Lung microvascular endothelial cell (primary cell): ENCODE results near the gene PACSIN2. TPM values are rescaled to one million over a fixed set of nuclear protein-coding genes. Genes with fewer than 3 reads are reported as not detected.
A peak's percentile ranks its signal among the peaks of the same experiment; 100 is the strongest.

Source experiments
- DNase-seq, 2 donors: peaks; one replicate each; pipeline versions ENCODE4 v3.0.0 to v3.0.0-alpha.2; 2010; ENCODE audit warnings: low read depth in 2 of 2
- total RNA-seq: library from RNA; depleted of rRNA; stranded (reverse); fragments of >200 nt; gene quantifications from 2 replicates; pipeline ENCODE4 v1.2.1, GENCODE V29; 2014

PACSIN2 gene
- total RNA-seq, 1 donor from 2014 or later = 88.9 TPM

- DNase-seq = peak in 1 of 2 donors; percentile 42
Observed at GRCh38 chr22:42906605-42907348, 108.2 kb downstream of the PACSIN2 start.

DNA sequence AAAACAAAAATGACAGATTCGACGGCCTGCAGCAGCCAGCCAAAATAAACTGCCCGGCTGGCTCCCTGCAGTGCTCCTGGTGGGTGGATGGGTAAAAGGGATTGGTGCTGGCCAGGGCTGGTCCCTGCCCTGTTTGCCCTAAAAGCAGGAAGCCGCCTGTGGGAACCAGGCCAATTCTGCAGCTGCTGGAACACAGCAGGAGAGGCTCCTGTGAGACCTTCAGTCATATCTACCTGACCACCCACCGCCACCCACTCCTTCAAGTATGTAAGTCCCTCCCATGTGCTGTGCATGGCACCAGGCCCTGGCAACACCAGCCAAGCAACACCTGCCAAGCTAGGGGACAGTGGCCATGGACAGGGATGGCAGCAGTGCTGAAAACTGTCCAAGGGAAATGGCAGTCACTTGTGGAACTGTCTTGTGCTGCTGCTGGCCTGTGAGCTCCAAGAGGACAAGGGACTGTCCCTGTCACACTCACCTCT lies 109.2 kb downstream of the PACSIN2 start:
- DNase-seq = peak; percentile 18 to 85

DNA sequence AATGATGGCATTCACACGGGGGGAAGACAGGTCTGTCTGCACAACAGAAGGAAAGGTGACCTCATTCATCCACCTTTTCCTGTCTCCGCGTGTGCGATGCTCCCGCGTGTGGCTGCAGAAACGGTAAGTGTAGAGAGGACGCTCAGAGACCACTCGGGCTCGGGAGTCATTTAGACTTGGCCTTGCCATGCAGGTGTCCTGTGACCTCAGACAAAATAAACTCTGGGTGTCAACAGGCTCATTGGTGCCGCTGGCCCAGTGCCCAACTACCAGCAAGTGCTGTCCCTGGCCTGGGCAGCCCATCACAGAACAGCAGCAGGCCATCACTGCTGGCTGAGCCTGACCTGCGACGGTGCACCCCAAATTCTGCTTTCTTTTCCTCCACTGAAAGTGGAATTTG lies 109.7 kb downstream of the PACSIN2 start:
- DNase-seq = peak; percentile 41 to 86

GRCh38 chr22:42904050-42904449 lies 110.9 kb downstream of the PACSIN2 start:
- DNase-seq = no peak

- DNase-seq = peak in 1 of 2 donors; percentile 43
Observed at GRCh38 chr22:42902875-42903510, 112.0 kb downstream of the PACSIN2 start.

- no peak for DNase-seq
Observed at GRCh38 chr22:42901790-42902508, 113.0 kb downstream of the PACSIN2 start.

DNA sequence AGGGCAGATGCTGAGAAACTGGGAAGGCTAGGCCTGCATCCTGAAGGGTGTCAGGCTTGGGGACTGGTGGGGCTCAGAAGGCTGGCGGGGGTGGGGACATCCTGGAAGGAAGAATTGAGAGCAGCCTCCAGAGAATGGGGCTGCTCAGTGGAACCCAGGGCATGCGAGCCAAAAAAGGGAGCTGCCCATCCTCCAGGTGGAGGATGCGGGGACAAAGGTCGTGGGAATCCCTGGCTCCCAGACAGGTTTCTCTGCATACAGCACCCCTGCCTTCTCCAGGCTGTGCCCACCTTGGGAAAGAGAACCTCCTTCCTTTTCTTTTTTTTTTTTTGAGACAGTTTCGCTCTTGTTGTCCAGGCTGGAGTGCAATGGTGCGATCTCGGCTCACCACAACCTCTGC lies 117.0 kb downstream of the PACSIN2 start:
- DNase-seq = no peak

DNA sequence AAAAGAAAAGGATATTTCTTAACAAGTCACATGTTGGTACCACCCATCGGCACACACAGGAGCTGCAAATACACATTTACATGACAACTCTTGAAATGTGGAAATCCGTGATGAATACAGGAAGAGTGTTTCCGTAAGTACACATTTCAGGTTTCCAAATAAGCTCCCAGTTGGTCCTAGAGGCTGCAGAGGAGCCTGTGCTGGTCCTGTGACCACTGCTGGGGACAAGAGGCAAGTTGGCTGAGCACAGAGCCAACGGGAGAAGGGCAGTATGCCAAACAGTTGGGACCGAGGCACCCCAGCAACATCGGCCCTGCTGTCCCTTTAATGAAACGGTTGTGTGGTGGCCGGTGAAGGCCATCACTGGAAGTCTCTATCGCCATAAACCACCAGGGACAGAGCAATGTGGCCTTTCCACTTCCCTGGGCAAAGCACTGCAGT lies 119.4 kb downstream of the PACSIN2 start:
- peak in 1 of 2 donors; percentile 71 for DNase-seq

DNA sequence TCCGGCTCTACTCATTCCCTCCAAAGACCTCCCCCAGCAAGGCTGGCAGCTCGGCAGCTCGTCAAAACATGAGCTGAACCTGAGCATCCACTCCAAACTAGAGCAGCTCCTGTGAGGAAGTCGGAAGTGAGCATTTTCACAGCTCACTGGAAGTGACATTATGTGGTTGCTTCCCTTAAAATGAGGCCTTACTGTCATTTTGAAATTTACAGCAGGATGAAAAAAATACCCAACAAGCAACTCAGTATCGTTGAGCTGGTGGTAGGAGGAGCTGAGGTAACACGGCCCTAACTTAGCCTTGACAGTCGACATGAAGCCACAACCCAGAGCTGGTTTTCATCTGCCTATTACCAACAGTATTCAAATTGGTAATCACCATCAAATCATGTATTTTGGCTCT lies 119.9 kb downstream of the PACSIN2 start:
- peak in 1 of 2 donors; percentile 41 for DNase-seq

- no peak for DNase-seq
Observed at GRCh38 chr22:42893371-42894150, 121.4 kb downstream of the PACSIN2 start.

GRCh38 chr22:42892571-42893316 lies 122.2 kb downstream of the PACSIN2 start:
- DNase-seq = peak in 1 of 2 donors; percentile 10

- DNase-seq = peak in 1 of 2 donors; percentile 27
Observed at GRCh38 chr22:42892156-42892555, 122.8 kb downstream of the PACSIN2 start.

DNA sequence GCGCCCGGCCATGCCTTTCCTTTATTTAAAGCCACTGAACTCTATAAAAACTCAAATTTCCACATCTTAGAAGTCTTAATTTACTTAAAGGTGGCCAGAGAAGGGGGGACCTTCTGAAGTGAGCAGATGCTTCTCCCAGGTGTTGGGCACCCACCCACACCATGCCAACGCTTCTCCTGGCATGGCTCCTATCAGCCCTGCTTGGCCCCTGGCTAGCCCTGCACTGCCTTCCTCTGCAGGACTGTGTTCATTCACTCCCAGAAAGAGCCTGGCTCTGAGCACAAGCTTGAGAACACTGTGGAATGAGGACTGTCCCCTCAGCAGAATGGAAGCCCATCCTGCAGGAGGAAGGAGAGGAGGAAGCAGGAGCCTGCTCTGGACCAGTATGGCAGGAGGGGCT lies 123.3 kb downstream of the PACSIN2 start:
- no peak for DNase-seq

GRCh38 chr22:42891008-42891407 lies 123.9 kb downstream of the PACSIN2 start:
- no peak for DNase-seq

DNA sequence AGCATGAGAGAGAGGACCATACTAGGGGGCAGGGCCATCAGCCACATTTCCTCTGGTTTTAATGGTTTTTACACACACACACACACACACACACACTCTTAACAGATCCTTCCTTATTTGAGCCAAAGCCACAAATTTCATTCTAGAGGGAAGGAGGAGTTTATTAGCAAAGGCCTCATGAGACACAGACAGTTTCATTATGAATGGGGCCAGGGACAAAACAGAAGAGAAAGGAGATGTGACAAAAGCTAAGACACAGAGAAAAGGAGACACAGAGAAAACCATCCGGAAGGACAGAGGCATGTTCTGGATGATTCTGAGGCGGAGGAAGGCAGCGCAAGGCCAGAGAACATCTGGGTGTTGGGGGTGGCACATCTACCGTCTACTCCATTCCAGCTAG lies 125.6 kb downstream of the PACSIN2 start:
- no peak for DNase-seq

DNA sequence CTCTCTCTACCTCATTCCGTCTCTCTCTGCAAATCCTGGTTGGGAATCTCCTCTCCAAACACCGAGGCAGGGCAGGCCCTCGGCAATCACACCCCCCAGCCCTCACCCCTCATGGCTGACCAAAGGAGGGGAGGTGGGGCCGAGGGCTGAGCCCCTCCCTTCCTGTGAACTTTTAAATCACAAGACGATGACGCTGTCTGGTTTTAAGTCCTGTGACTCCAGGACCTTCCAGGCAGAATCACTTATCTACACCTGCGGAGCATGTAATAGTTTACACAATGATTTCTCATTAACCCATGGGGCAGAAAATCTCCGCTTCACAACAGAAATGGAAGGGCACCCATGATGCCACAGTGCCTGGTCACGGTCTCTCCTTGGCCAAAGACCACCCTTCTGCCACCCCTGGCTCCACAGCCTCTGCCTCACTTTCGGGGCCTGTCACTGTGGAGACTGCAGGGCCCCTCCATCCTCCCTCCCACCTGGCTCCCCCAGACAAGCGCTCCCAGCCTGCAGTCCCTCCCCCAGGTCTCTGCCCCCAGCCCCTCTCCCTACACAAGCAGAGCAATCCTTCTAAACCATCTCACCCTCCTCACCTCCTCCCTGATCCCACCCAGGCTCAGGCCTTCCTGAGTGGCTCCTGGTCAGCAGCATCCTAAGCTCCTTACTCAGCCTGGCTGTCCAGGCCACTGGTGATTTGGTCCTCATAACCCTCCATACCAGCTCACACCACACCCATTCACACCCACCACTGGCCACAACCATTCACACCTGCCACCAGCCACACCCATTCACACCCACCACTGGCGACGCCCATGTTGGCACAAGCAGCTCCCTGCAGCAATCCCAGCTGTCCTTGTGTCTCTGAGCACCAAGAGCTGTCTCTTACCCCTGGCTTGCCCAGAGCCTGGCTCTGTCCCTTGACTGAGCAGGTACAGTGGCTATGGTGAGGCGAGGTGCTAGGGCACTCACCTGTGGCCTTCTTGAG lies 127.1 kb downstream of the PACSIN2 start:
- no peak for DNase-seq

GRCh38 chr22:42887120-42887519 lies 127.8 kb downstream of the PACSIN2 start:
- no peak for DNase-seq

- DNase-seq = no peak
Observed at GRCh38 chr22:42885446-42885845, 129.5 kb downstream of the PACSIN2 start.

DNA sequence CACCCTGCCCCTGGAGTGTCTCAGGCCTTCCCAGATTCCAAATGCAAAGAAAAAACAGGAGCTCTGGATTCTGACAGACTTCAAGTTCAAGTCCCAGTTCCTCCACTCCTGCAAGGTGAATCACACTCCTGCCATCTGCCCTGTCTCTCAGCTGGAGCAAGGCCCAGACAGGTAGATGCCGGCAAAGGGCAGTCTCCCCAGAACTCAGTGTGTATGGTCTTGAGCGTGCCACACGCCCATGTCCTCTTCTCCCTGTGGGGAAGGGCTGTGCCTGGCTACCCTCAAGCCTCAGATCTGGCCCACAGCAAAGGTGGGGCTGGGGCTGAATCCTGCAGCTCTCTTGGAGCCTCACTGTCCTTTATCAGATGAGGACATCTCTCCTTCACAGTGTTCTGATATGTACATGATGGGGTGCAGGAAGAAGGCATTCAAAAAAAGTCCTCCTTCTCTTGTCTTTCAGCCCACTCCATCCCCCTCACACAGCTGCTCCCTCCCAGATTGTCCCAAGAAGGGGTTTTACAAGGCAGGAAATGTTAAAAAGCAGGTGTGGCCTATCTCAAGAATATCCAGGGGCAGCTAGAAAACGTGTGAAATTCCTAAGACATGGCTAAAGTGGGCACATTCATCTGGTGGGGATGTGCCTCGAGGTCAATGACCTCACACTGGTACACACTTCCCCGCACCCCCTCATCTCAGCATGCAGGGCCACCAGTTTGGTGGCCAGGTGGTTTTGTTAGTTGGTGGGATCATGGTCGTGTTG lies 130.2 kb downstream of the PACSIN2 start:
- DNase-seq = no peak
